Ishikawa (cell line): ENCODE results near the gene CMTM1.

Experiments
- CREB1 ChIP-seq: IDR thresholded peaks from 2 replicates; pipeline ENCODE4 v1.6.1; 2012; ENCODE audit warnings: low read depth
- EGR1 ChIP-seq: IDR thresholded peaks from 2 replicates; pipeline ENCODE4 v1.6.1; 2012
- EP300 ChIP-seq: IDR thresholded peaks from 2 replicates; pipeline ENCODE4 v1.6.1; 2012; ENCODE audit warnings: borderline replicate concordance
- MAX ChIP-seq: IDR thresholded peaks from 2 replicates; pipeline ENCODE4 v1.6.1; 2012
- RAD21 ChIP-seq: IDR thresholded peaks from 2 replicates; pipeline ENCODE4 v1.6.1; 2012; ENCODE audit warnings: low read depth
- TAF1 ChIP-seq: IDR thresholded peaks from 2 replicates; pipeline ENCODE4 v1.6.1; 2012; ENCODE audit warnings: low read depth, mild to moderate bottlenecking

GRCh38 chr16:66548068-66548467 lies 18.2 kb upstream of the CMTM1 start:
- TF ChIP-seq EP300 (no peak), RAD21 (no peak), TAF1 (no peak), EGR1 (no peak), MAX (no peak), CREB1 (no peak)
